GM23338 (cell line): Measurements from ENCODE around the gene HYAL1. TPM values are rescaled to one million over a fixed set of nuclear protein-coding genes. Genes with fewer than 3 reads are reported as not detected.
A peak's percentile ranks its signal among the peaks of the same experiment; 100 is the strongest.

ENCODE experiments used
- ATAC-seq: fragments of 200-7000 bp; cut with Tn5 transposase; 3 replicates; pipeline ENCODE4 v1.9.1; 2020
- DNase-seq: peaks from one replicate; pipeline ENCODE4 v3.0.0-alpha.2; 2015; ENCODE audit warnings: low spot score
- H2AFZ ChIP-seq: fragments of 200-600 bp; sonication (generic); 2 replicates; pipeline ENCODE4 v1.8.0; 2016; ENCODE audit warnings: antibody characterized with exemption, mild to moderate bottlenecking, moderate library complexity
- H3F3A ChIP-seq: fragments of 200-600 bp; sonication (generic); replicated peaks from 2 replicates; pipeline ENCODE4 v1.8.0; 2017; ENCODE audit warnings: antibody characterized with exemption, mixed run types, low read depth
- H3K27ac ChIP-seq: fragments of 200-600 bp; sonication (generic); 2 replicates; pipeline ENCODE4 v1.6.1; 2016; ENCODE audit warnings: low read depth
- H3K27me3 ChIP-seq: fragments of 200-600 bp; sonication (generic); 2 replicates; pipeline ENCODE4 v1.8.0; 2016; ENCODE audit warnings: mild to moderate bottlenecking, mixed run types, moderate library complexity; ENCODE audit not compliant: insufficient read depth
- H3K36me3 ChIP-seq: fragments of 200-600 bp; sonication (generic); 2 replicates; pipeline ENCODE4 v1.8.0; 2016; ENCODE audit warnings: mild to moderate bottlenecking; ENCODE audit not compliant: insufficient read depth
- H3K4me1 ChIP-seq: fragments of 200-600 bp; sonication (generic); 2 replicates; pipeline ENCODE4 v1.8.0; 2016; ENCODE audit warnings: mild to moderate bottlenecking, moderate library complexity; ENCODE audit not compliant: insufficient read depth
- H3K4me2 ChIP-seq: fragments of 200-600 bp; sonication (generic); 2 replicates; pipeline ENCODE4 v1.7.1; 2017; ENCODE audit warnings: mixed run types
- H3K4me3 ChIP-seq: fragments of 200-600 bp; sonication (generic); 2 replicates; pipeline ENCODE4 v1.6.1; 2016; ENCODE audit warnings: mixed run types
- H3K79me2 ChIP-seq: fragments of 200-600 bp; sonication (generic); replicated peaks from 2 replicates; pipeline ENCODE4 v1.8.0; 2017; ENCODE audit warnings: mild to moderate bottlenecking; ENCODE audit not compliant: insufficient read depth
- H3K9me2 ChIP-seq: fragments of 200-600 bp; sonication (generic); 2 replicates; pipeline ENCODE4 v1.8.0; 2017; ENCODE audit not compliant: insufficient read depth
- H4K20me1 ChIP-seq: fragments of 200-600 bp; sonication (generic); replicated peaks from 2 replicates; pipeline ENCODE4 v1.8.0; 2017; ENCODE audit warnings: mild to moderate bottlenecking; ENCODE audit not compliant: insufficient read depth
- H3K27ac Mint-ChIP-seq: 2 replicates; pipeline ENCODE4 v1.8.0; 2020; ENCODE audit warnings: inconsistent platforms, mild to moderate bottlenecking, moderate library complexity, mixed read lengths
- H3K27me3 Mint-ChIP-seq: 3 replicates; pipeline ENCODE4 v1.8.0; 2022; ENCODE audit warnings: low read depth, mild to moderate bottlenecking, moderate library complexity, mixed read lengths, inconsistent platforms; ENCODE audit not compliant: insufficient read depth, poor library complexity
- H3K36me3 Mint-ChIP-seq: 3 replicates; pipeline ENCODE4 v1.8.0; 2021; ENCODE audit warnings: low read depth, mild to moderate bottlenecking, inconsistent platforms, moderate library complexity, mixed read lengths
- H3K4me1 Mint-ChIP-seq: 3 replicates; pipeline ENCODE4 v1.8.0; 2020; ENCODE audit warnings: mild to moderate bottlenecking, inconsistent platforms, mixed read lengths
- H3K4me3 Mint-ChIP-seq: 3 replicates; pipeline ENCODE4 v1.8.0; 2021; ENCODE audit warnings: moderate library complexity, mild to moderate bottlenecking, inconsistent platforms, mixed read lengths
- H3K9me3 Mint-ChIP-seq: 3 replicates; pipeline ENCODE4 v1.8.0; 2020; ENCODE audit warnings: moderate library complexity, mild to moderate bottlenecking, inconsistent platforms, mixed read lengths
- CREB1 ChIP-seq: fragments of 250-450 bp; sonication (Bioruptor Pico); IDR thresholded peaks from 2 replicates; pipeline ENCODE4 v1.5.0; 2020; ENCODE audit warnings: low read depth, mild to moderate bottlenecking, moderate library complexity
- ETS1 ChIP-seq: IDR thresholded peaks from 2 replicates; pipeline ENCODE4 v1.6.1; 2016; ENCODE audit warnings: antibody characterized with exemption
- EZH2phosphoT487 ChIP-seq: fragments of 200-600 bp; sonication (generic); IDR thresholded peaks from one replicate; pipeline ENCODE4 v1.8.1; 2018; ENCODE audit warnings: antibody characterized with exemption; ENCODE audit not compliant: unreplicated experiment
- JUNB ChIP-seq: IDR thresholded peaks from one replicate; pipeline ENCODE4 v1.6.1; 2016; ENCODE audit warnings: antibody characterized with exemption; ENCODE audit not compliant: unreplicated experiment
- NANOG ChIP-seq: IDR thresholded peaks from 2 replicates; pipeline ENCODE4 v1.6.1; 2016; ENCODE audit warnings: antibody characterized with exemption, borderline replicate concordance
- POLR2AphosphoS5 ChIP-seq: IDR thresholded peaks from 2 replicates; pipeline ENCODE4 v1.6.1; 2016; ENCODE audit warnings: antibody characterized with exemption, low read depth
- REST ChIP-seq: IDR thresholded peaks from one replicate; pipeline ENCODE4 v1.6.1; 2018; ENCODE audit warnings: antibody characterized with exemption; ENCODE audit not compliant: unreplicated experiment
- STAT1 ChIP-seq: IDR thresholded peaks from one replicate; pipeline ENCODE4 v1.6.1; 2016; ENCODE audit warnings: antibody characterized with exemption; ENCODE audit not compliant: unreplicated experiment
- ZNF331 ChIP-seq: fragments of 250-450 bp; sonication (Bioruptor Pico); IDR thresholded peaks from 2 replicates; pipeline ENCODE4 v1.5.0; 2020; ENCODE audit warnings: low read depth, mild to moderate bottlenecking, moderate library complexity
- ZNF462 ChIP-seq: fragments of 250-450 bp; sonication (Bioruptor Pico); IDR thresholded peaks from 2 replicates; pipeline ENCODE4 v1.5.0; 2020; ENCODE audit warnings: mild to moderate bottlenecking, moderate library complexity
- polyA plus RNA-seq: library from polyadenylated mRNA; unstranded; fragments of >200 nt; fragmentation: Nextera tagmentation; extraction: Ambion mirVana; gene quantifications from 2 replicates; pipeline ENCODE4 v1.2.1, GENCODE V29; 2016
- total RNA-seq: library from RNA; depleted of rRNA; stranded (reverse); fragments of >200 nt; shearing (Covaris generic); gene quantifications from 2 replicates; pipeline ENCODE4 v1.2.3, GENCODE V29; 2014

Gene HYAL1
- total and polyA plus RNA-seq, 2 experiments from 2014 or later = 2.1 to 5.0 TPM

- H3K4me1 ChIP-seq = peaks cover 3% of the 10 kb centered on the region; the same call in 1 of the 2 replicates
- H3K9me3 Mint-ChIP-seq = no peaks in the 10 kb centered on the region
- no peak within 1 kb of the TSS for H3K27ac ChIP-seq
- H3K36me3 Mint-ChIP-seq = peaks cover 12% of the 10 kb centered on the region
- H3K27me3 Mint-ChIP-seq = peaks cover 13% of the 10 kb centered on the region
- H3K27me3 ChIP-seq = peaks cover 12% of the 10 kb centered on the region; the same call in 1 of the 2 replicates
- H3K27ac Mint-ChIP-seq = peak within 1 kb of the TSS; percentile 93
- 0 out of 2 replicates have a peak, but pooled peaks cover 8% of the 10 kb centered on the region for H3F3A ChIP-seq
- TF ChIP-seq POLR2AphosphoS5 (peak; percentile 95), CREB1 (peak; percentile 81), ZNF462 (CRISPR knock-in tag) (no peak), ZNF331 (no peak), JUNB (no peak), STAT1 (no peak), REST (no peak), NANOG (no peak), EZH2phosphoT487 (no peak), ETS1 (peak; percentile 100)
- H3K79me2 ChIP-seq = no peaks in the 10 kb centered on the region
- H3K4me3 Mint-ChIP-seq = peak within 1 kb of the TSS; percentile 95
- peak; percentile 92 for ATAC-seq
- no peaks in the 10 kb centered on the region for H3K9me2 ChIP-seq
- no peaks in the 10 kb centered on the region for H3K36me3 ChIP-seq
- peak within 1 kb of the TSS; percentile 98 for H2AFZ ChIP-seq
- peak within 1 kb of the TSS; percentile 99 for H3K4me2 ChIP-seq
- DNase-seq = peak; percentile 95
- H3K4me3 ChIP-seq = peak within 1 kb of the TSS; percentile 67
- H3K4me1 Mint-ChIP-seq = peaks cover 16% of the 10 kb centered on the region
- peaks cover 3% of the 10 kb centered on the region; the same call in 1 of the 2 replicates for H4K20me1 ChIP-seq
Measured at GRCh38 chr3:50350527-50351322, 47.4 kb upstream of the HYAL1 start, which contains the start of the genes CYB561D2 and NPRL2. Gene CYB561D2 (plus strand): TSS chr3:50350862. CDS start chr3:50351434, 572 bp downstream. Gene NPRL2 (minus strand): TSS chr3:50350775. CDS start chr3:50350652, 123 bp downstream.
